Hypothalamus (tissue), 51 donors: Measurements from ENCODE around the gene NIPAL3.
A peak's percentile ranks its signal among the peaks of the same experiment; 100 is the strongest.

Source experiments
- DNase-seq, 51 donors: peaks; one replicate each; lab custom pipeline; 2025; lab: John Stamatoyannopoulos, UW

Gene NIPAL3

DNA sequence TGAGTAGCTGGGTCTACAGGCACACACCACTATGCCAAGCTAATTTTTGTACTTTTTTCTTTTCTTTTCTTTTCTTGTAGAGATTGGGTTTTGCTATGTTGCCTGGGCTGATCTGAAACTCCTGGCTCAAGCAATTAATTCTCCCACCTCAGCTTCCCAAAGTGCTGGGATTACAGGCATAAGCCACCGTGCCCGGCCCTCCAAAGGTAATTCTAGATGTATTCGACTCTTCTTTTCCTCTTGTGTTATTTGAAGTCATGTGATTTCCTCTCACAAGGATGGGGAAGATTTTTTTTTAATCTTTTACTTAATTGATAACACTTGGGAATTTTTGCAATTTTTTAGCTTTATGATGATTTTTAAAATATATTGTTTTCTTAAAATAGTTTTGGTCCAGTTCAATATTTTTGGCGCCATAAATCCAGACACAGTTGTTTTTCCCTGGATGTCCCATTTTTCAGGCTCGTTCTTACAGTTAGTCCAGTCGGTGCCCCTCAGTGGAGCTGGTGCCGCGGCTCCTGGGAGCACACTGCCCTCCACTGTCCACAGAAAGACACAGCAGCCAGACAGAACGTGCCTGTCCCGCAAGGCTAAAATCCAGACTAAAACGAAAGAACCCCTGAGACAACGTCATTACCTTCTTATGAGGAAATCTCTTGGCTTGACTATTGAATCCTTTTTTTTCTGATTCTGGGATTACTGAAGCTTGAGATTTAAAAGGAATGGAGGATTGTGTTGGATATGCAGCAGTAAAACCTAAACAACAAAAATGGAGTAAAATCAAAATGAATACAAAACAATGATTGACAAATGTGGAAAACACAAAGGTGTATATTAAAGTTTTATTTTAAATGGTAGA lies 24.4 kb upstream of the NIPAL3 start:
- peak in 44 of 51 donors; percentile 3 to 83 (median 60) for DNase-seq

DNA sequence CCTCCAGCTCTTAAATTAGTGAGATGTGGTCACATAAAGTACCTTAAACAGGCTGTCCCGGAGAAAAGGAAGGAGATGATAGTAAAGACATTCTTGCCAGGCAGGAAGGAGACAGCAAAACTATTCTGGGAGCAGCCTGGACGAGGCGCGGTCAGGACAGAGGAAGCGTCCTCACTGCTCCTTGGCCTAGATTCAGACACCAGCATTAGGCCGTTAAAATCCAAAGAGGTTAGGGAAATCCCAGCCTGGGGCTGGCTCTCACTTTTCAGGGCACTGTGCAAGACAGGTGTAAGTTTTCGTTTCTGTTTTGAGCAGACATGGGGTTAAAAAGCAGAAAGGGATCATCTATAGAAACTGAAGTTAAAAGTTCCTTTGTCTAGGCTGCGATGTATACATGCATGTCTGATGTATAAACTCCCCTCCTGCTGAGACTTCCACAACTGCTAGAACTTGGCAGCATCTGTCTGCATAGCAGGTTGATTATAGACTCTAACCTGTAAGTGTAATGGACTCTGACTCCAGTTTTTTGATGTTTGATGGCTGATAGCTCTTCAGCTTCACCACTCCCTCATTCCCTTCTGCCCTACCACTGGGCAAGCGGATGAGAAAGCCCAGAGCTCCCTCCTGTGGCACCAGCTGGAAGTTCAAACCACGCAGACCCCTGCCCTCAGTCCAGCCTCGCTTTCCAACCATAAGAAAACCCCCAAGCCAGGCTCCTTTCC lies 23.6 kb upstream of the NIPAL3 start:
- peak in 39 of 51 donors; percentile 9 to 86 (median 38) for DNase-seq

DNA sequence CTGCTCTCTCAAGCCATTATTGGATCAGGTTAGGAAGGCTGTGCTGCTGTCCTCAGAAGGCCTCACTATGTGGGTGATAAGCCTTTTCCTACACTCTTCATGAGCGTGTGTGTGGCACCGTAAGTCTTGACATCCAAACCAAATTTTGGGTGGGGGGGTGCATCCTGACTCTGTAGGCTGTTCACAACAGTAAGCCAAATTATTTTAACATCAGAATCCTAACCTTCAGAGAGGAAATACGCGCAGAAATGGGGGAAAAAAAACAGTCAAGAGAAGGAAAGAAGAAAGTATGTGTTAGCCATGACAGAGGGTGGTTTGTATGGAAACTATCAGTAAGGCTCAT lies 23.0 kb upstream of the NIPAL3 start:
- no peak for DNase-seq

DNA sequence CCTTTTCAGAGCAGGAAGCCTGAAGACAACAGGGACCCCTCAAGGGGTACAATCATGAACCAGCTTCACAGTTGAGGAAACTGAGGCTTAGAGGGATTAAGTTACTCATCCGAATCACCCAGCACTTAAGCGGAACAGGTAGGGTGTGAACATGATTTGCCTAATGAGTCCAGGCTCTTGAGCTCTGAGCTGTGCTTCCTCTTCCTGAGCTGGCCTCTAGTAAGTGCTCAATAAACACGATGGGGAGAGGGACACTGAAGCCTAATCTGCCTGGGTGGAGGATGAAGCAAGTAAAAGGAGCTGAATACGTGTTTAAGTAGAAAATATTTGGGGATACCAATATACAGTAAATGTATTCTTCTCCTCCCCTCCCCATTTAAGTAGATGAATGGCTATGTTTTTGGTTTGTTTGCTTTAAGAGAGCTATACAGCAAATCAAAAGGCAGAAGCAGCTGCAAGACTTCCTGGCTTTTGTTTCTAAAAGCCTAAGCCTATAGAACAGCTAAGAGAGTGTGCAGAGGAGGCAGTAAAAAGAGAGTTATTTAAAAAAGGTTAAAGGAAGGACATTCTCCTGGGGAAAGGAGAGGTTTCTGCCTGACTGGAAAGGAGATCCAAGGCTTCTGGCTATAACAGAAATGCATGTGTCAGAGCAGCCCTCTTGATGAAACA lies 22.5 kb upstream of the NIPAL3 start:
- no peak for DNase-seq

DNA sequence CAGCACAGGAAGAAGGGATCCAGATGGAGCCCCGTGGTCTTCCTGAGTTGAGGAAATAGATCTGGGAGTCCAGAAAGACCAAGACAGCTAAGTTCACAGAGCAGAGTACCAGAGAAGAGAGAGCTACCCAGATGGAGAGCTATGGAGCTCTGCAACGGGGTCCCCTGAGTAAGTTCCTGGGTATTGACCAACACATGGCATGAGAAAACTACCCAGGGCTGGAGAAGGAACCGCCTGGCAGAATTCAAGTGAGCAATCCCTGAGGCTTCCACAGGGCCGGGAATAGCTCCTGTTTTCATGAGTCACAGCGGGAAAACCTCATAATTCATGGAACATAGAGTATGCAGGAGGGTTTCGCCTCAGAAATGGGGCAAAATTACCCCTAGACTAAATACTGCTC lies 21.7 kb upstream of the NIPAL3 start:
- DNase-seq, result no peak

DNA sequence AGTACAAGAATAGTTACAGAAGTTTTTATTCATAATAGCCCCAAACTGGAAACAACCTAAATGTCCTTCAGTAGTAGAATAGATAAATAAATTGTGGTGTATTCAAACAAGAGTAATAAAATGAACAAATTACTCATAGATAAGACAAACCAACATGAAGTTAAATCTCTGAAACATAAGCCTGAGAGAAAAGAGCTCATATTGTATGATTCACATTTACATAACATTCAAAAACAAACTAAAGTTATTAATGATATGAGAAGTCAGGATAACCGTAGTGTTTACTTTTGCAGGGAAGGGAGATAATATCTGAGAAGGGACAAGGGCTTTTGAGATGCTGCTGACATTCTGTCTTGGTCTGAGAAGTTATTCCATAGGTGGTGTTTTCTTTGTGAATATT lies 15.5 kb upstream of the NIPAL3 start:
- no peak for DNase-seq

DNA sequence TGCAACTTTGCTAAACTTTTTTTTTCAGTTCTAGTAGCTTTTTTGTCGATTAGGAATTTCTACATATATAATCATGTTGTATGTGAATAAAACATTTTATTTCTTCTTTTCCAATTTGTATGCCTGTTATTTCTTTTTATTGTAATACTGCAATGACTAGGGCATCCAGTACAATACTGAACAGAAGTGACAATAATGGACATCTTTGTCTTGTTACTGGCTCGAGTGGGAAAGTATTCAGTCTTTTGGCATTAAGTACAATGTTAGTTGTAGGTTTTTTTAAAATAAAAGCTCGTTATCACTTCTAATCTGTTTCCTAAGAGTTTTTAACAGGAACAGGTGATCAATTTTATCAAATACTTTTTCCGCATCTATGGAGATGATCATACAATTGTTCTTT lies 11.8 kb upstream of the NIPAL3 start:
- DNase-seq, result no peak

DNA sequence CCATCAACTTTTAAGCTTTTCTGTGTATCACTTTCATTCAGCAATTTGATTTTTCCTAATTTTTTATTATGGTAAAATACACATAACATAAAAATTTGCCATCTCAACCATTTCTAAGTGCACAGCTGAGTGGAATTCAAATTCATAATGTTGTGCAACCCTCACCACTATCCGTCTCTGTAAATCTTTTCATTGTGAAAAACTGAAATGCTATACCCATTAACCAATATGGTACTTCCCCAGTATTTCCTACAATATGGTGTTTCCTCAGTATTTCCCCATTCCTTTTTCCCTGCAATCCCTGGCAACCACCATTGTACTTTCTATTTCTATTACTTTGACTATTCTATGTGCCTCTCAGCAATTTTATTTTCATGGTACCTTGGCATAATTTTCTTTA lies 8.8 kb upstream of the NIPAL3 start:
- no peak for DNase-seq

DNA sequence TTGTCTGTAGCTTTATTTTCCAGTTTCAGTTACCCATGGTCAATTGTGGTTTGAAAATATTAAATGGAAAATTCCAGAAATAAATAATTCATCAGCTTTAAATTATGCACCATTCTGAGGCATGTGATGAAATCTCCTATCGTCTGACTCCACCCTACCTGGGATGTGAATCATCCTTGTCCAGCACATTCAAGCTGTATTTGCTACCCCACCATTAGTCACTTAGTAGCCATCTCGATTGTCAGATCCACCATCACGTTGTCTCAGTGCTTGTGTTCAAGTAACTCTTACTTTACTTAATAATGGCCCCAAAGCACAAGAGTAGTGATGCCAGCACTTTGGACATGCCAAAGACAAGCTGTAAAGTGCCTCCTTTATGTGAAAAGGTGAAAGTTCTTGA lies 6.1 kb upstream of the NIPAL3 start:
- DNase-seq, result no peak

DNA sequence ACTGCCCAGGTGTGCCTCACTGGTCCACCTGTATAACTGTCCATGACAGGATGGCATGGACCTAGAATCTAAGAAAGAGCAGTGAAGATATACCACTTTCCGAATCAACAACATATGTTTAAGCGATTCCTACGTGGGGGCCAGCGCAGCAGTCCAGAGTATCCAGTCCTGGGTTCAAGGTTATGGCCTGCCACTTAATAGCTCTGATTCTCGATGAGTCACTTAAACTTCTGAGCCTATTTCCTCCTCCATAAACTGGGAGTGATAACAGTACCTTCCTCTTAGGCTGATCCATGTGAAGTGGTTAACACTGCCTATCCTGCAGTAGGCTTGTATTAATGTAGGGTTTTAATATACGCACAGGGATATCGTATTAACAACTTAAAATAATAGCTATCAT lies 4.9 kb upstream of the NIPAL3 start:
- DNase-seq, result no peak

DNA sequence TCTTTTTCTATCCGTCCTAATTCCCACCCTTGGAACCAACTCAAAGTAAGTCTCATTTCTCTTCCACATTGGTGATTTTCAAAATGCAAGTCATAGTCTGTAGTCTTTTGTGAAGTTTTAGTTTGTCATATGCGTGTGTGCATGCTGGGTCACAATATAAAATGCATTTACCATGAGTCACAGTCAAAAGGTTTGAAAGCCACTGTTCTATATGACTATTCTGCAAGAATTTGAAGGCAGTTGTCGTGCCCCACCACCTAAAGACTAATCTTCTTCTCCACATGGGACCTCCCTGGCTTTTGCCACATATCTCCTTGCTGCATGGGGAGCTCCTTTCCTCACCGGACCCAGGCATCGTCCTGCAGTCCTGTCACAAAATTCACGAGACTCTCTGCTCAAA lies 3.6 kb upstream of the NIPAL3 start:
- DNase-seq, result no peak

DNA sequence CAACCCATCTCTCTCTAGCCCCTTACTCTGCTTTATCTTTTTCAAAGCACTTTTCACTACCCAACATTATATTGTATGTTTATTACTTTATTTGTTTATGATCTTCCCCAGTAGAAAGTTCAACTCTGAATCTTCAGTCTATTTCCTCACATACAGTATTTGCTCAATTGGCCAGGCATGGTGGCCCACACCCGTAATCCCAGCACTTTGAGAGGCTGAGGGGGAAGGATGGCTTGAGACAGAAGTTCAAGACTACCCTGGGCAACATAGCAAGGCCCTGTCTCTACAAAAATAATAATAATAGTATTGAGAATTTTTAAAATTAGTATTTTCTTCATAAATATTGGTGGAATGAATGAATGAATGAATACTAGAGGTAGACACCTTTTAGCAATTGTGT lies 3.2 kb upstream of the NIPAL3 start:
- no peak for DNase-seq

DNA sequence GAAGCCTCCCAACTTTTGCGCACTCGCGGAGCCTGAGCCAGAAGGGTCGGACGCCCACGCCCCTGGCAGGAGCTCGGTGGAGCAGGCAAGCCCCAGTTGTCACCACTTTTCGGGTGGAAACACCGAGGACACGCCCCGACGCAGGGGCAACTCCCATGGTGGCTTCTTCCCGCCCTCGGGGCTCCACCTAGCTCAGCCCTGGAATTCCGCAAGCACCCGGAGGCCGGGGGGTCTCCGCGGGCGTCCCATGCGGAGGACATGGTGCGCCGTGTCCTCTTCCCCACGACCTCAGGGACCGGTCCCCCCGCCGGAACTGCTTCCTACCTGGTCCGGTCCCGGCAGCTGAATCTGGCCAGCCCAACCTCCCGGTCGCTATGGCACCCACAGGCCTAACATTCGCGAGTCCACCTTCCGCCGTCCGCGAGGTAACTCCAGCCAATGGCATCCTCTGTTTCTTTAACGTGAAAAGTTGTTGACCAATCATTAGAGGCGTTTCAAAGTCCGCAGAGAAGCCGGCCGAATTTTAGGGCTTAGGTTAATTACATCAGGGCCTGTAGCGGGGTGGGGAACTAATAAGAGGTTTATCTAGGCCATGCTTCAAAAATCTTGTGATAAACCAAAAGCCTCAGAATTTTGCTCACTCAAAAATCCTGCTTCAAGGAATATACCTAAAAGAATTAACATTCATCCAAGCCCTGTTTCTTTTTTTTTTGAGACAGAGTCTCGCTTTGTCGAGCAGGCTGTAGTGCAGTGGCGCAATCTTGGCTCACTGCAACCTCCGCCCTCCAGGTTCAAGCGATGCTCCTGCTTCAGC lies 2.0 kb upstream of the NIPAL3 start, which contains the start of gene STPG1:
TSS of gene STPG1 (minus strand) at position 433 of the 814 bp plus-strand sequence. CDS start 12,394 bp downstream, outside the sequence.
- peak in 44 of 51 donors; percentile 20 to 83 (median 69) for DNase-seq

DNA sequence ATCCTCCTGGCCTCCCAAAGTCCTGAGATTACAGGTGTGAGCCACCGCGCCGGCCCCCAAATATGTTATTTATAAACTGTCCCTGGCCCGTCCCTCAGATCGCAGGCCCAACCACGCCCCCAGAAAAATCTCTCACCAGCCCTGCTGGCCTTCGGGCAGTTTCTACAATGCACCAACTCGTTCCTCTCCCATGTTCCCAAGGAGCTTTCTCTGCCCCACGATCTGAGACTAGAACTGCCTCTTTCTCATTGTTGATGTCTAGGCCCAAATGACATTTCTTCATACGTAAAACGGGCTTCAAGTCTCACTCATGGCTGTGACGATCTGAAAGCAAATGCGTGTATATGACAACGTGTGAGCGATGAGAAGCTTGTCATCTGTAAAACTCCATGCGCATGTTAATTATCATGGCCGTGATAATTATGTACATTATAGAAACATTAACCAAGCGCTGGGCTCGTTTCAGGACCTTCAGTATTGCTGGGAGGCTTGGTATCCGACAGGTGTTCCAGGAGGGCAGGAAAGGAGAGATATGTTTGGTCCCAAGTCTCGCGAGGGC lies 748 bp upstream of the NIPAL3 start:
- DNase-seq, result peak in 2 of 51 donors; percentile 8 to 56

DNA sequence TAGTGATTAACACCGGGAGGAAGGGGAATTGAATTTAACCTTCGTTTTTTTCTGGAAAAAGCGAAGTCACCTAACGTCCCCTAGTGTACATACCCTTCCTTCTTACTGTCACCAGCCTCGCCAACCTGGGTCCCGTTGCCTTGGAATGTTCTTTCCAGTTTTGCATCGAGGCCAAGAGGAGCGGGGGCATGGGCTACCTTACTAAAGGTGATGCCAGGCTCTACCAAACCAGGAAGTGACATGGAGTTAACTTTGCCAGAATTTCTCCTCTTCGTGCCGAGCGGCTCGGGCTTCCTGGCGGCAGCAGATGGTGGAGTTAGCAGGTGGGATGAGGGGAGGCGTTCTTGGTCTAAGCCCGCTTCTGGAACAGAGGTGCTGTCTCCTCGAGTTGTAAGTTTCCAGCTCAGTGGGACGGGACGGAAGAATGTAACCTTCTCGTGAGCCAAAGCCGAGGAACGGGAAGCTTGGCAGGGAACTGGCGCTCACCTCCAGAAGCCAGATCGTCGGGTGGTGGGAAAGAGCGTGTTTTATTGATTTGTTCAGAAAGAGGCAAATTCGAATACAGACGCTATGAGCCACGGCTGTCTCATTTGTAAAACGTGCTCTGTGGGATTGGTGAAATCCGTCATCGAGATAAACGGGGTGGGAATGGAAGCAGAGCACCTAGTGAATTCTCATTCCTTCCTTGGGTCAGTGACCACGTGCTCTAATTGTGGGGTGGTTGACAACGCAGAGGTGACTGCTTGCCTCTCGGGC lies 486 bp downstream of the NIPAL3 start:
- DNase-seq, result peak in 4 of 51 donors; percentile 26 to 74 (median 50)

DNA sequence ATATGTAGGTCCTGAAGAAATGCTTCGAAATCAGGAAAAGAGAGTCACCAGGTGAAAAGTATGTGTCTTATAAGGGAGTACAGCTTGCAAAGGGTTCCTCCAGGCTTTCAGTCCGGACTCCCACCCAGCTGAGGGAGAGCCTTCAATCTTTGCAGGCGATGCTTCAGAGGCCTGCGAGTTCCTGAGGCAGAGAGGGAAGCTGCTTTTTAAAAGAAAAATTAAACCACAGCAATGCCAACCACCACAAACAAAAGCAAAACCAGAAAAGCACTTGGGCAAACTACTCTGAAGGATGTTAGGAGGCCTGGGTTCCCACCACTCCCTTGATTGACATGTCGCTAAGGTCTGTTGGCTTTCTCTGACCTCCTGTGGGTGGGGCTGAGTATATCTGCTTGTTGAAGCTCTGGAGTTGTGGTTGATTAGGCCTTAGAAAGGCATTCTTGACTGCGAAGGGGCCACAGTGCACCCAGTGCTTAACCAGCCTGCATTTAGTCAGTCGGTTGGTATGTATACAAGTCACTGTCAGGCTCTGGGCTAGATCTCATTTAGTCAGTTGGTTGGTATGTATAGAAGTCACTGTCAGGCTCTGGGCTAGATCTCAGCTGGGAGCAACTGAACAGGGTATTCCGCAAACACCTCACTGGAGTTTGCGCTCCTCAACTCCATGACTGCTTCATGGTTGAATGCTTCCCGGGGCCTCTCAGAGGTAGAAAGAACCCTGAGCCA lies 1.2 kb downstream of the NIPAL3 start:
- peak in 1 of 51 donors; percentile 20 for DNase-seq

DNA sequence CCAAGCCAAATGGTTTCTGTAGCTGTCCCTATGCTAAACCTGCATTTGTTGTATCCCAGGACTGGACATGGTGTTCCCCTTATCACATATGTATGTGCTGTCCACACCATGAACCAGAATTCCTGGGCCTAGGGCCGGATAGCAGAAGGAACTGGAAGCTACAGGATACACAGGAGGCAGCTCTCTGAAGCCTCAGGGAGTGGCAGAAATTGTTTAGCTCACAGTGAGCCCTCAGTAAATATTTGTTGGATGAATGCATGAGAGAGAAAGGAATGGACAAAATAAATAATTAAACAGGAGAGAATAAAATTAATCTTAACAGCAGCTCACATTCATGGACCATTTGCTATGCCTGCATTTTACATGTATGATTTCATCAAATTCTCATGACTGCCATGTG lies 2.1 kb downstream of the NIPAL3 start:
- no peak for DNase-seq

DNA sequence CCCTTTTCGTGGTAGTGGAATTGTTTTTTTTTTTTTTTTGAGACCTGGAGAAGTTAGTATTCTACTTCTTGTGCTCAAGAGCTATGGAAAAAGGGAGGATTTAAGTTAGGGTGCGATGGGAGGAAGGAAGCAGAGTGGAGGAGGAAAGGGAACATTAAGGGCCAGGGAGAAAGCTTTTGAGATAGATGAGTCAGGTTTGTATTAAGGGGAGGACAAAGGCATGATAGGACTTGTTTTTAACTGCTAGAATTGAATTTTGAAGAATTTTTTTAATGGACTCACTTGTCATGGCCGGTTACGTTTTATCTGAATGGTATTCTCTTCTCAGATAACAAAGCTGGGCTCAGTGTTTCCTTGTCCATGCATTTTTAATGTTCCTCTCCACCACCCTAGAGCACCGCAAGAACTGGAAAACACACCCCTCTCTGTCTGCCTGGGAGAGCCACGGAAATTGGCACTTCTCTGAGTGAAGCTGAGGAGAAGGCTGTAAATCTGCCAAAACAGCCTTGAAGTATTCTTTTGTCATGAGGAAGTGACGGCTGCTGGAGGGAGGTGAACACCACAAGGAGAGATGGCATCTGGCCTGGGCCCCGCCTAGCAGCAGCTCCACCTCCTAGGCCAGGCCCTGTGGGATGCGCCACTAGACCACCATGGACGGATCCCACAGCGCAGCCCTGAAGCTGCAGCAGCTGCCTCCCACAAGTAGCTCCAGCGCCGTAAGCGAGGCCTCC lies 3.5 kb downstream of the NIPAL3 start:
- DNase-seq, result peak in 27 of 51 donors; percentile 17 to 72 (median 48)
